CD14-positive monocyte (primary cell): ENCODE data around the gene APOL2. TPM values are rescaled to one million over a fixed set of nuclear protein-coding genes. Genes with fewer than 3 reads are reported as not detected.

Experiments used
- DNase-seq, 3 donors: peaks; one replicate each; pipeline ENCODE4 v3.0.0-alpha.2; 2011 to 2022
- H2AFZ ChIP-seq: 2 replicates; pipeline ENCODE4 v1.6.0; 2012; ENCODE audit warnings: mild to moderate bottlenecking, low read depth, low read length, inconsistent platforms; ENCODE audit not compliant: insufficient read depth, poor library complexity, severe bottlenecking
- H3K27ac ChIP-seq, 2 donors: 1 replicate in 1 of 2; 2 replicates in 1 of 2; pipeline ENCODE4 v1.5.1; 2012 to 2013; ENCODE audit warnings: low read length in 2 of 2, control low read depth in 1 of 2, inconsistent platforms in 1 of 2, low read depth in 1 of 2, mild to moderate bottlenecking in 1 of 2
- H3K27me3 ChIP-seq, 2 donors: one replicate each; pipeline versions ENCODE4 v1.6.0 to v1.6.1; 2011 to 2013; ENCODE audit warnings: low read length in 2 of 2; ENCODE audit not compliant: control insufficient read depth in 2 of 2, insufficient read depth in 2 of 2
- H3K36me3 ChIP-seq, 2 donors: replicated peaks in 1 of 2; 1 replicate in 1 of 2; 2 replicates in 1 of 2; pipeline versions ENCODE4 v1.5.1 to v1.6.1; 2012 to 2013; ENCODE audit warnings: low read length in 2 of 2, control low read depth in 1 of 2, inconsistent platforms in 1 of 2, mild to moderate bottlenecking in 1 of 2; ENCODE audit not compliant: insufficient read depth in 2 of 2, control insufficient read depth in 1 of 2
- H3K4me1 ChIP-seq, 2 donors: 1 replicate in 1 of 2; 2 replicates in 1 of 2; pipeline versions ENCODE4 v1.5.1 to v1.6.1; 2012 to 2013; ENCODE audit warnings: low read length in 2 of 2, control low read depth in 1 of 2, inconsistent platforms in 1 of 2, mild to moderate bottlenecking in 1 of 2, moderate library complexity in 1 of 2; ENCODE audit not compliant: insufficient read depth in 2 of 2, control insufficient read depth in 1 of 2
- H3K4me2 ChIP-seq: replicated peaks from 2 replicates; pipeline ENCODE3; 2012; ENCODE audit warnings: low read length, moderate library complexity, mild to moderate bottlenecking; ENCODE audit not compliant: poor library complexity, severe bottlenecking; ENCODE audit errors: extremely low read depth
- H3K4me3 ChIP-seq, 3 experiments: fragments of 200-600 bp in 1 of 3; sonication (generic) in 1 of 3; replicated peaks in 1 of 3; 1 replicate in 2 of 3; 2 replicates in 1 of 3; pipeline ENCODE4 v1.5.1; 2011 to 2013; ENCODE audit warnings: low read length in 3 of 3, mild to moderate bottlenecking in 3 of 3, control low read depth in 2 of 3, low read depth in 2 of 3, inconsistent platforms in 1 of 3, moderate library complexity in 1 of 3
- H3K79me2 ChIP-seq: 2 replicates; pipeline ENCODE4 v1.6.0; 2012; ENCODE audit warnings: mild to moderate bottlenecking, control low read depth, inconsistent platforms, low read length, moderate library complexity; ENCODE audit not compliant: insufficient read depth
- H3K9ac ChIP-seq: 2 replicates; pipeline ENCODE4 v1.6.0; 2017; ENCODE audit warnings: low read length, mild to moderate bottlenecking; ENCODE audit not compliant: insufficient read depth, poor library complexity, severe bottlenecking
- H3K9me3 ChIP-seq, 2 donors: replicated peaks in 1 of 2; 1 replicate in 1 of 2; 2 replicates in 1 of 2; pipeline versions ENCODE4 v1.5.1 to v1.6.1; 2012 to 2013; ENCODE audit warnings: low read length in 2 of 2, control low read depth in 1 of 2; ENCODE audit not compliant: control insufficient read depth in 1 of 2, insufficient read depth in 1 of 2
- H4K20me1 ChIP-seq: 2 replicates; pipeline ENCODE4 v1.6.0; 2012; ENCODE audit warnings: mild to moderate bottlenecking, low read length, control low read depth, moderate library complexity; ENCODE audit not compliant: insufficient read depth
- H3K27ac Mint-ChIP-seq, 7 donors: one replicate each; pipeline ENCODE4 v1.8.0; 2020; ENCODE audit warnings: mild to moderate bottlenecking in 7 of 7, mixed read lengths in 7 of 7, moderate library complexity in 6 of 7, inconsistent platforms in 2 of 7
- H3K27me3 Mint-ChIP-seq, 3 donors: one replicate each; pipeline ENCODE4 v1.8.0; 2021 to 2022; ENCODE audit warnings: low read depth in 3 of 3, mild to moderate bottlenecking in 3 of 3, mixed read lengths in 3 of 3, moderate library complexity in 3 of 3, inconsistent platforms in 1 of 3
- H3K36me3 Mint-ChIP-seq, 2 donors: one replicate each; pipeline ENCODE4 v1.8.0; 2020; ENCODE audit warnings: mixed read lengths in 2 of 2, inconsistent platforms in 1 of 2, mild to moderate bottlenecking in 1 of 2
- H3K4me1 Mint-ChIP-seq: one replicate; pipeline ENCODE4 v1.8.0; 2020; ENCODE audit warnings: mild to moderate bottlenecking, mixed read lengths
- H3K4me3 Mint-ChIP-seq, 2 donors: one replicate each; pipeline ENCODE4 v1.8.0; 2020; ENCODE audit warnings: mild to moderate bottlenecking in 2 of 2, mixed read lengths in 2 of 2, moderate library complexity in 1 of 2
- H3K9me3 Mint-ChIP-seq, 7 donors: one replicate each; pipeline ENCODE4 v1.8.0; 2020 to 2022; ENCODE audit warnings: mixed read lengths in 7 of 7, mild to moderate bottlenecking in 6 of 7, moderate library complexity in 6 of 7, inconsistent platforms in 2 of 7
- WGBS: methylation state at CpG from one replicate; pipeline ENCODE4 v1.1.5; 2013; ENCODE audit warnings: missing lambda C conversion rate; ENCODE audit not compliant: insufficient coverage; 5-methylcytosine and 5-hydroxymethylcytosine counted together
- intact Hi-C, 2 donors: fragments of 100-400 bp; cut with micrococcal nuclease; formaldehyde crosslinking; loops; one replicate each; pipeline versions ENCODE4 v1.15.0 to v1.15.1; 2023
- polyA plus RNA-seq, 3 donors: library from polyadenylated mRNA; depleted of rRNA in 1 of 3; unstranded in 2 of 3; stranded (reverse) in 1 of 3; fragments of 300-500 nt in 2 of 3; fragments of >200 nt in 1 of 3; fragmentation: Illumina TruSeq in 2 of 3; gene quantifications; 1 replicate in 2 of 3; 2 replicates in 1 of 3; pipeline ENCODE4 v1.2.3, GENCODE V29; 2012 to 2021
- TF ChIP-seq, protein P1 (sequence below): fragments of 200-600 bp; IDR thresholded peaks from one replicate; pipeline ENCODE4 v1.8.0; 2022; ENCODE audit warnings: antibody characterized with exemption, mild to moderate bottlenecking

APOL2 gene
- polyA plus RNA-seq, 3 donors = 12.6 to 47.0 (median 13.2) TPM

DNA sequence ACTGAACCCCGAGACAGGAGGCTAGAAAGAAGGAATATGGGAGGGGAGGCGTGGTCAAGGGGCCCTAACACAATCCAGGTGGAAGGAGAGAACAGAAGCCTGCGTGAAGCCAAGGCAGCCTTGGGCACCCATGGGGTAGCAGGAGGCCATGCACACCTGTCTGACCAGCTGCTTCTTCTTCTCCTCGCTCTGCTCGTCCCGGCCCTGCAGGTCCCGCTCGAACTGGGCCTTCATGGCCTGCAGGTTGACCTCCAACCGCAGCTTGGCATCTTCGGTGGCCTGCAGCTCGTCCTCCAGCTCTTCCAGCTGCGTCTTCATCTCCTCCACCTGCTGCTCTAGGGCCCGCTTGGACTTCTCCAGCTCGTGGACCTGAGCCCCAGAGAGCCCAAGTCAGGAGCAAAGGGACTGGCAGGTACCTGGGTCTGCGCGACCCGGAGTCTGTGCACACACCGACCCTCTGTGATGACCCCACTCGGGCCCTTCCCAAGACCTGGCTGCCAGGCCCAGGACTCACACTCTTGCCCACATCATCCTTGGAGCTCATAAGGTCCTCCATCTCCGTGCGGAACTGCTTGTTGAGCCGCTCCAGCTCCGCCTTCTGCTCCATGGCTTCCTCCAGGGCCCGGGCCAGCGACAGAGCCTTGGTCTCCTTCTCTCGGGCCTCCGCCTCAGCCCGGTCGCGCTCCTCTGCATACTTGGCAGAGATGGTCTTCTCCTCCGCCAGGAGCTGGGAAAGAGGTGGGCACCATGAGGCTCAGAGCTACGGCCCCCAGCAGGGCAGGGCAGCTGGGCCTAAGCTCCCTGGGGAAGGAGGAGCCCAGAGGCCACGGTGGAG, 49.5 kb upstream of the APOL2 start:
- H4K20me1 ChIP-seq = peaks cover 88% of the 10 kb centered on the region
- H3K9me3 ChIP-seq = no peaks in the 10 kb centered on the region
- Mint-ChIP-seq H3K4me3 (no peak overlapping the region), H3K36me3 (peaks cover 83 to 97% of the 10 kb centered on the region in 2 donors), H3K27me3 (peaks cover 0 to 2% (median 0%) of the 10 kb centered on the region in 3 donors), H3K4me1 (no peaks in the 10 kb centered on the region), H3K27ac (peak overlapping the region in 1 of 7 donors; percentile 77), H3K9me3 (peaks cover 0 to 6% (median 2%) of the 10 kb centered on the region in 7 donors)
- intact Hi-C loops = no loop called here
- H3K4me1 ChIP-seq = no peaks in the 10 kb centered on the region
- no peaks in the 10 kb centered on the region for H3K27me3 ChIP-seq
- no peak for DNase-seq
- WGBS = 97% methylated on average over 33 of the region's 33 CpGs
- TF ChIP-seq, protein P1, sequence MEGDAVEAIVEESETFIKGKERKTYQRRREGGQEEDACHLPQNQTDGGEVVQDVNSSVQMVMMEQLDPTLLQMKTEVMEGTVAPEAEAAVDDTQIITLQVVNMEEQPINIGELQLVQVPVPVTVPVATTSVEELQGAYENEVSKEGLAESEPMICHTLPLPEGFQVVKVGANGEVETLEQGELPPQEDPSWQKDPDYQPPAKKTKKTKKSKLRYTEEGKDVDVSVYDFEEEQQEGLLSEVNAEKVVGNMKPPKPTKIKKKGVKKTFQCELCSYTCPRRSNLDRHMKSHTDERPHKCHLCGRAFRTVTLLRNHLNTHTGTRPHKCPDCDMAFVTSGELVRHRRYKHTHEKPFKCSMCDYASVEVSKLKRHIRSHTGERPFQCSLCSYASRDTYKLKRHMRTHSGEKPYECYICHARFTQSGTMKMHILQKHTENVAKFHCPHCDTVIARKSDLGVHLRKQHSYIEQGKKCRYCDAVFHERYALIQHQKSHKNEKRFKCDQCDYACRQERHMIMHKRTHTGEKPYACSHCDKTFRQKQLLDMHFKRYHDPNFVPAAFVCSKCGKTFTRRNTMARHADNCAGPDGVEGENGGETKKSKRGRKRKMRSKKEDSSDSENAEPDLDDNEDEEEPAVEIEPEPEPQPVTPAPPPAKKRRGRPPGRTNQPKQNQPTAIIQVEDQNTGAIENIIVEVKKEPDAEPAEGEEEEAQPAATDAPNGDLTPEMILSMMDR = no peak
- no peak overlapping the region for H3K9ac ChIP-seq
- peak overlapping the region in 1 of 2 donors; percentile 11 for H3K27ac ChIP-seq
- H3K79me2 ChIP-seq = peaks cover 28% of the 10 kb centered on the region
- no peak overlapping the region for H3K4me2 ChIP-seq
- H2AFZ ChIP-seq = no peak overlapping the region
- H3K4me3 ChIP-seq = no peak overlapping the region
- peaks cover 86 to 87% of the 10 kb centered on the region in 2 donors for H3K36me3 ChIP-seq

DNA sequence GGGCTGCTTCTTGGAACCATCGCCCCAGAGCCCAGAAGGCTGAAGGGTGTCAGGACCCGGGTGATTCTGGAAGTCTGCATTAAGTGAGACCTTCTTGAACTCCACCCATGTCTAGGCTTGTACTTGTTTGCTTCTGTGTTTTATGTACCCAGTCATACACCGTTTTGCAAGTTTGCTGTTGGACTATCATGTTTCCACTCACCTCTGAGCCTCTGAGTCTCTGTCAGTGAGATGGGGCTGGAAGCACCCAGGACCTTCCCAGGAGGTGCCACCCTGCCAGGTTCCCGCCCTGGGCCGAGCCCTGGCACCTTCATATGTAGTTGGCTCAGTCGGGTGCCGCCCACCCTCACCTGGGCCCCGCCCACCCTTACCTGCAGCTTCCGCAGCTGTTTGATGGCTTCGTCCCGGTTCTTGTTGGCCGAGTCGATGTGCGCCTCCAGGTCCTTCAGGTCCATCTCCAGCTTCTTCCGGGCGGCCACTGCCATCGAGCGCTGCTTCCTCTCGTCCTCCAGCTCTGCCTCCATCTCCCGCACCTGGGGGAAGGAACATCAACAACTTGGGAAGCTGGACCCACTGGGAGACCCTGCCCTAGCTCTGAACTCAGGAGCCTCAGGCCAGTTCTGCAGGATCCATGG, 48.7 kb upstream of the APOL2 start:
- H3K27me3 ChIP-seq = no peaks in the 10 kb centered on the region
- no peaks in the 10 kb centered on the region for H3K4me1 ChIP-seq
- Mint-ChIP-seq H3K9me3 (peaks cover 0 to 6% (median 0%) of the 10 kb centered on the region in 7 donors), H3K27ac (peak overlapping the region in 3 of 7 donors; percentile 49 to 77 (median 76)), H3K36me3 (peaks cover 84 to 97% of the 10 kb centered on the region in 2 donors), H3K4me3 (no peak overlapping the region), H3K4me1 (no peaks in the 10 kb centered on the region), H3K27me3 (peaks cover 0 to 2% (median 0%) of the 10 kb centered on the region in 3 donors)
- H3K9ac ChIP-seq = no peak overlapping the region
- 97% methylated on average over 13 of the region's 20 CpGs for WGBS
- peaks cover 88% of the 10 kb centered on the region for H4K20me1 ChIP-seq
- no peak overlapping the region for H3K4me2 ChIP-seq
- peaks cover 84 to 87% of the 10 kb centered on the region in 2 donors for H3K36me3 ChIP-seq
- no peaks in the 10 kb centered on the region for H3K9me3 ChIP-seq
- intact Hi-C loops = no loop called here
- no peak overlapping the region for H2AFZ ChIP-seq
- H3K27ac ChIP-seq = no peak overlapping the region
- no peak for DNase-seq
- peaks cover 23% of the 10 kb centered on the region for H3K79me2 ChIP-seq
- TF ChIP-seq, protein P1 = no peak
- H3K4me3 ChIP-seq = no peak overlapping the region
